T-cell (primary cell): Measurements from ENCODE around the gene IGFBP3. TPM values are rescaled to one million over a fixed set of nuclear protein-coding genes. Genes with fewer than 3 reads are reported as not detected.

Source experiments
- ATAC-seq, 4 experiments: fragments of 200-7000 bp in 3 of 4; fragments of 150-1000 bp in 1 of 4; cut with Tn5 transposase; replicated peaks in 1 of 4; 1 replicate in 3 of 4; 2 replicates in 1 of 4; pipeline ENCODE4 v1.10.0; 2021; ENCODE audit warnings: moderate library complexity in 3 of 4, mild to moderate bottlenecking in 2 of 4, moderate number of reproducible peaks in 1 of 4
- CTCF ChIA-PET, 2 donors: fragments of 300-600 bp; sonication (Branson Sonifier 250); formaldehyde crosslinking; loops; one replicate each; lab custom pipeline; 2022; ENCODE audit warnings: antibody characterized with exemption in 2 of 2; lab: Charles Lee
- POLR2A ChIA-PET, 2 donors: fragments of 300-600 bp; sonication (Branson Sonifier 250); formaldehyde crosslinking; loops; one replicate each; lab custom pipeline; 2022; ENCODE audit warnings: antibody characterized with exemption in 2 of 2; lab: Charles Lee
- DNase-seq, 35 experiments: peaks; one replicate each; pipeline versions ENCODE4 v3.0.0 to v3.0.0-alpha.2; 2013 to 2023
- H3K27ac ChIP-seq: one replicate; pipeline ENCODE4 v1.5.1; 2013; ENCODE audit warnings: low read length
- H3K27me3 ChIP-seq, 2 experiments: replicated peaks in 1 of 2; 1 replicate in 1 of 2; 2 replicates in 1 of 2; pipeline versions ENCODE4 v1.6.1 to v1.7.0; 2013; ENCODE audit warnings: low read length in 1 of 2, mixed read lengths in 1 of 2; ENCODE audit not compliant: control insufficient read depth in 2 of 2, insufficient read depth in 2 of 2; ENCODE audit errors: extremely low read depth in 1 of 2
- H3K36me3 ChIP-seq, 2 donors: 1 replicate in 1 of 2; 2 replicates in 1 of 2; pipeline versions ENCODE4 v1.6.1 to v1.7.0; 2013; ENCODE audit warnings: low read length in 1 of 2; ENCODE audit not compliant: control insufficient read depth in 2 of 2, insufficient read depth in 1 of 2; ENCODE audit errors: extremely low read depth in 1 of 2
- H3K4me1 ChIP-seq, 2 experiments: 1 replicate in 1 of 2; 2 replicates in 1 of 2; pipeline versions ENCODE4 v1.6.1 to v1.7.0; 2013; ENCODE audit warnings: low read length in 2 of 2, mixed read lengths in 1 of 2; ENCODE audit not compliant: insufficient read depth in 2 of 2, control insufficient read depth in 1 of 2; ENCODE audit errors: extremely low read depth in 1 of 2
- H3K4me3 ChIP-seq, 2 donors: 1 replicate in 1 of 2; 2 replicates in 1 of 2; pipeline versions ENCODE4 v1.5.1 to v1.7.0; 2013; ENCODE audit warnings: mild to moderate bottlenecking in 2 of 2, low read length in 1 of 2, moderate library complexity in 1 of 2; ENCODE audit not compliant: control insufficient read depth in 1 of 2; ENCODE audit errors: extremely low read depth in 1 of 2
- H3K9me3 ChIP-seq: 2 replicates; pipeline ENCODE4 v1.7.0; 2013
- H3K27ac Mint-ChIP-seq, 2 donors: one replicate each; pipeline ENCODE4 v1.8.0; 2020 to 2021; ENCODE audit warnings: mild to moderate bottlenecking in 2 of 2, mixed read lengths in 2 of 2
- H3K27me3 Mint-ChIP-seq, 2 donors: one replicate each; pipeline ENCODE4 v1.8.0; 2021 to 2022; ENCODE audit warnings: mixed read lengths in 2 of 2
- H3K36me3 Mint-ChIP-seq: one replicate; pipeline ENCODE4 v1.8.0; 2021; ENCODE audit warnings: mixed read lengths
- H3K4me1 Mint-ChIP-seq, 3 donors: one replicate each; pipeline ENCODE4 v1.8.0; 2020 to 2022; ENCODE audit warnings: mixed read lengths in 3 of 3, mild to moderate bottlenecking in 1 of 3
- H3K4me3 Mint-ChIP-seq, 3 donors: one replicate each; pipeline ENCODE4 v1.8.0; 2020 to 2022; ENCODE audit warnings: mild to moderate bottlenecking in 3 of 3, mixed read lengths in 3 of 3, moderate library complexity in 3 of 3
- H3K9me3 Mint-ChIP-seq, 3 donors: one replicate each; pipeline ENCODE4 v1.8.0; 2020 to 2022; ENCODE audit warnings: mixed read lengths in 3 of 3
- WGBS: methylation state at CpG from one replicate; pipeline ENCODE4 v1.1.5; 2013; ENCODE audit warnings: missing lambda C conversion rate; ENCODE audit not compliant: insufficient coverage; 5-methylcytosine and 5-hydroxymethylcytosine counted together
- total RNA-seq, 35 experiments: library from RNA in 6 of 35; stranded (reverse) in 6 of 35; fragments of 120-200 nt in 1 of 35; gene quantifications; one replicate each; pipeline versions ENCODE4 v1.2.1 to v1.2.4 and lab custom pipeline; 2013 to 2026

The IGFBP3 gene
- total RNA-seq, 5 donors from 2014 or later (not counting 1 experiment from before 2014, with no cell fraction given) = 3.9 to 20.5 (median 8.2) TPM

DNA sequence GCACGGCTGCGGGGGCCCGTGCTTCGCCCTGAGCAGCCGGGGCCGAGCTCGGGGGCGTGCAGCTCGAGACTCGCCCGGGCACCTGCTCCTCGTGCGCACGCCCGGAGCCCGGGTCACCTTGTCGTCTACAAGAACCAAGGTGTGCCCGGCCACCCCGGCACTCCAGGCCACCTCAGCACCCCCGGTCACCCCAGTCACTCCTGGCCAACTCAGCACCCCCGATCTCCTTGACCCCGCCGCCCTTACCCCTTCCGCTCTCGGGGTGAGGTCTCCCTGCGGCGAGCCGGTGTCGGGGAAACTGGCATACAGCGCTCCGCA, 268 bp upstream of the IGFBP3 start:
- POLR2A ChIA-PET = no interaction called here
- Mint-ChIP-seq H3K27me3 (peaks cover 62 to 68% of the 10 kb centered on the region in 2 donors), H3K36me3 (no peaks in the 10 kb centered on the region), H3K27ac (no peak overlapping the region), H3K4me3 (peak overlapping the region; percentile 45 to 63 (median 53)), H3K9me3 (no peaks in the 10 kb centered on the region), H3K4me1 (peaks cover 23 to 44% (median 35%) of the 10 kb centered on the region in 3 donors)
- ATAC-seq (peak in 1 of 4 experiments; percentile 2), DNase-seq (peak in 1 of 35 experiments; percentile 2)
- H3K9me3 ChIP-seq = no peaks in the 10 kb centered on the region
- H3K4me1 ChIP-seq = peaks cover 6 to 33% of the 10 kb centered on the region in 2 experiments
- CTCF ChIA-PET = no interaction called here
- H3K36me3 ChIP-seq = no peaks in the 10 kb centered on the region
- H3K4me3 ChIP-seq = peak overlapping the region in 1 of 2 donors; percentile 24
- WGBS = 4% methylated on average over 30 of the region's 31 CpGs
- H3K27ac ChIP-seq = peak overlapping the region; percentile 7
- H3K27me3 ChIP-seq = peaks cover 29 to 42% of the 10 kb centered on the region in 2 experiments

GRCh38 chr7:45919993-45920459, 1.0 kb downstream of the IGFBP3 start:
- ChIA-PET POLR2A (no interaction called here), CTCF (no interaction called here)
- no peaks in the 10 kb centered on the region for H3K36me3 ChIP-seq
- 4% methylated on average over 13 of the region's 19 CpGs for WGBS
- peaks cover 31 to 45% of the 10 kb centered on the region in 2 experiments for H3K27me3 ChIP-seq
- H3K36me3 Mint-ChIP-seq = no peaks in the 10 kb centered on the region
- no peaks in the 10 kb centered on the region for H3K9me3 ChIP-seq
- H3K4me3 Mint-ChIP-seq = peak overlapping the region; percentile 70 to 75 (median 75)
- peaks cover 23 to 44% (median 35%) of the 10 kb centered on the region in 3 donors for H3K4me1 Mint-ChIP-seq
- H3K27ac Mint-ChIP-seq = peak overlapping the region; percentile 55 to 59
- H3K27ac ChIP-seq = no peak overlapping the region
- peak overlapping the region in 1 of 2 donors; percentile 34 for H3K4me3 ChIP-seq
- ATAC-seq (no peak), DNase-seq (no peak)
- H3K4me1 ChIP-seq = peaks cover 6 to 33% of the 10 kb centered on the region in 2 experiments
- H3K9me3 Mint-ChIP-seq = no peaks in the 10 kb centered on the region
- peaks cover 66 to 72% of the 10 kb centered on the region in 2 donors for H3K27me3 Mint-ChIP-seq

DNA sequence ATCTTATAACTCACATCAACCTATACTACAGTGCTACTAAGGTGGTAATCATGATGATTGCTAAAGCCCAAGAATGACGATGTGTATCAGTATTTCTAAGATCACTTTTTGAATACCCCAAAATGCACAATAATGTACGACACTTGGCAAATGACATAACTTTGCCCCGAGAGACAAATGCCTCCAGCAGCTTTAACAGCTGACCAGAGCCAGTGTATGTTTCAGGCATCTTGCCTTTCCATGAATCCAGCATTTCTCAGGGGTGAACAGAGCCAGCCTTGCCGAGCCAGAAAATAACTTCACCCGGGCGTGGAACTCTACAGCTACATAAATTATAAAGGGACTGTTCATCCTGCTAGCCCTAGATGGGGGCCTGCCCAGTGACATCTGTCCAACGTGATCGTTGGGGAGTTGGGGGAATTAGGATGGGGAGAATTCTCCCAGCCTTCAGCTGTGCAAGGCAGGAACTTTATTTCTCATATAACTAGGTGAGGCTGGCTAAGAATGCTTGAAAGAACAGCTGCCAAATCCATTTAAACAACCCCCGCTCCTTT, 1.8 kb downstream of the IGFBP3 start:
- peaks cover 66 to 68% of the 10 kb centered on the region in 2 donors for H3K27me3 Mint-ChIP-seq
- ATAC-seq = no peak
- no peaks in the 10 kb centered on the region for H3K9me3 ChIP-seq
- peaks cover 6 to 33% of the 10 kb centered on the region in 2 experiments for H3K4me1 ChIP-seq
- no peak overlapping the region for H3K4me3 ChIP-seq
- WGBS = 70% methylated on average over 5 of the region's 9 CpGs
- H3K9me3 Mint-ChIP-seq = no peaks in the 10 kb centered on the region
- POLR2A ChIA-PET = no interaction called here
- DNase-seq = no peak
- H3K36me3 ChIP-seq = no peaks in the 10 kb centered on the region
- H3K36me3 Mint-ChIP-seq = no peaks in the 10 kb centered on the region
- CTCF ChIA-PET = no interaction called here
- peaks cover 23 to 44% (median 35%) of the 10 kb centered on the region in 3 donors for H3K4me1 Mint-ChIP-seq
- peaks cover 30 to 50% of the 10 kb centered on the region in 2 experiments for H3K27me3 ChIP-seq
- H3K4me3 Mint-ChIP-seq = peak overlapping the region in 2 of 3 donors; percentile 17 to 75
- H3K27ac Mint-ChIP-seq = no peak overlapping the region
- no peak overlapping the region for H3K27ac ChIP-seq

DNA sequence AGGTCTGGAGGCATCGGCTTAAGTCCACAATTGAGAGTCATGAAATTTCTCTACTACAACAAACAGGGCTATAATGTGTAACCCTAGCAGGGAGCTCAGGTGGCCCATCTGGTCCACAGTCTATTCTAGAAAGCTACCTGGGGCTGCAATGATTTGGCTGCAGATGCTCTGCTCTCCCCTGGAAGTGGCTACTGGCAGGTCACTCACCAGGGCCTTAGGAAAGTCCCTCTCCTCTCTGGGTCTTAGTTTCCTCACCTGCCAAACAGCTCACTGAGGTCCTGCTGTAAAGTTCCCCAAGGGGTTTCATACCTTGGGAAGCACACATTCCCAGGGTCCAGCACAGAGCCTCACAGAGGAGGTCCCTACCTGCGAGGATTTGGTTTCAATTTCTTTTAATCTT, 2.5 kb downstream of the IGFBP3 start:
- no peak overlapping the region for H3K27ac ChIP-seq
- CTCF ChIA-PET = interaction anchor here in 1 of 2 donors (1.2 kb wide), 1 partner anchor 18 kb away, joined by 3 read pairs; no protein-coding TSS in a partner anchor
- no peak overlapping the region for H3K27ac Mint-ChIP-seq
- POLR2A ChIA-PET = no interaction called here
- H3K4me3 ChIP-seq = no peak overlapping the region
- H3K27me3 ChIP-seq = peaks cover 30 to 50% of the 10 kb centered on the region in 2 experiments
- peak overlapping the region in 1 of 3 donors; percentile 17 for H3K4me3 Mint-ChIP-seq
- no peaks in the 10 kb centered on the region for H3K9me3 Mint-ChIP-seq
- DNase-seq (no peak), ATAC-seq (no peak)
- H3K27me3 Mint-ChIP-seq = peaks cover 58 to 64% of the 10 kb centered on the region in 2 donors
- no peaks in the 10 kb centered on the region for H3K36me3 ChIP-seq
- peaks cover 23 to 44% (median 35%) of the 10 kb centered on the region in 3 donors for H3K4me1 Mint-ChIP-seq
- H3K4me1 ChIP-seq = peaks cover 6 to 33% of the 10 kb centered on the region in 2 experiments
- 60% methylated on average over 2 of the region's 2 CpGs for WGBS
- no peaks in the 10 kb centered on the region for H3K36me3 Mint-ChIP-seq
- no peaks in the 10 kb centered on the region for H3K9me3 ChIP-seq

- Mint-ChIP-seq H3K27me3 (peaks cover 55 to 57% of the 10 kb centered on the region in 2 donors), H3K36me3 (no peaks in the 10 kb centered on the region), H3K27ac (no peak overlapping the region), H3K4me3 (peak overlapping the region in 1 of 3 donors; percentile 17), H3K9me3 (no peaks in the 10 kb centered on the region), H3K4me1 (peaks cover 15 to 35% (median 28%) of the 10 kb centered on the region in 3 donors)
- ChIA-PET POLR2A (no interaction called here), CTCF (interaction anchor here (0.6 to 1.2 kb wide), 5 partner anchors 17 to 1500 kb away, joined by 3 to 7 read pairs (median 3); no protein-coding TSS in a partner anchor)
- no peaks in the 10 kb centered on the region for H3K36me3 ChIP-seq
- H3K27me3 ChIP-seq = peaks cover 25 to 45% of the 10 kb centered on the region in 2 experiments
- ATAC-seq = peak in 2 of 4 experiments; percentile 36 to 40
- WGBS = 14% methylated on average over 15 of the region's 15 CpGs
- no peaks in the 10 kb centered on the region for H3K9me3 ChIP-seq
- peaks cover 2 to 26% of the 10 kb centered on the region in 2 experiments for H3K4me1 ChIP-seq
- no peak overlapping the region for H3K4me3 ChIP-seq
- peak in 32 of 35 experiments; percentile 29 to 76 (median 60) for DNase-seq
- no peak overlapping the region for H3K27ac ChIP-seq
These were observed 3.4 kb downstream of the IGFBP3 start for GRCh38 chr7:45917658-45918057.

GRCh38 chr7:45917064-45917463, 4.0 kb downstream of the IGFBP3 start:
- peaks cover 49 to 51% of the 10 kb centered on the region in 2 donors for H3K27me3 Mint-ChIP-seq

More at GRCh38 chr7:45917064-45917463, 4.0 kb downstream of the IGFBP3 start:
- no CpG with 5 or more reads among the region's 14 CpGs for WGBS
- H3K27ac ChIP-seq = no peak overlapping the region
- H3K27me3 ChIP-seq = peaks cover 20 to 39% of the 10 kb centered on the region in 2 experiments
- ChIA-PET CTCF (interaction anchor here in 1 of 2 donors (0.6 kb wide), 1 partner anchor 1501 kb away, joined by 3 read pairs; no protein-coding TSS in a partner anchor), POLR2A (no interaction called here)
- H3K36me3 Mint-ChIP-seq = no peaks in the 10 kb centered on the region
- H3K27ac Mint-ChIP-seq = no peak overlapping the region
- peaks cover 9 to 29% (median 22%) of the 10 kb centered on the region in 3 donors for H3K4me1 Mint-ChIP-seq
- H3K36me3 ChIP-seq = no peaks in the 10 kb centered on the region
- H3K9me3 Mint-ChIP-seq = no peaks in the 10 kb centered on the region
- DNase-seq (no peak), ATAC-seq (no peak)
- no peaks in the 10 kb centered on the region for H3K9me3 ChIP-seq
- peaks cover 0 to 20% of the 10 kb centered on the region in 2 experiments for H3K4me1 ChIP-seq
- no peak overlapping the region for H3K4me3 ChIP-seq
- H3K4me3 Mint-ChIP-seq = no peak overlapping the region
